AG10803 (cell line): ENCODE data around the gene LAMC3.
"Not testable (repeated sequence)": the region's sequence is repeated elsewhere in the genome, so short reads cannot be mapped to it uniquely, and the experiment has no call there.

Experiments used
- DNase-seq: peaks from one replicate; pipeline ENCODE4 v3.0.0; 2010; ENCODE audit warnings: low read depth
- H3K4me3 ChIP-seq: 2 replicates; pipeline ENCODE4 v1.5.1; 2011; ENCODE audit warnings: mild to moderate bottlenecking, low read length, control low read depth
- CTCF ChIP-seq: conservative IDR thresholded peaks from 2 replicates; pipeline ENCODE4 v1.5.1; 2011; ENCODE audit warnings: mild to moderate bottlenecking, low read length, control low read depth, inconsistent platforms

Gene LAMC3

GRCh38 chr9:130996676-130997394 is 12.1 kb upstream of the LAMC3 start:
- no peak overlapping the region for H3K4me3 ChIP-seq
- no peak for DNase-seq
- TF ChIP-seq CTCF = no peak

DNA sequence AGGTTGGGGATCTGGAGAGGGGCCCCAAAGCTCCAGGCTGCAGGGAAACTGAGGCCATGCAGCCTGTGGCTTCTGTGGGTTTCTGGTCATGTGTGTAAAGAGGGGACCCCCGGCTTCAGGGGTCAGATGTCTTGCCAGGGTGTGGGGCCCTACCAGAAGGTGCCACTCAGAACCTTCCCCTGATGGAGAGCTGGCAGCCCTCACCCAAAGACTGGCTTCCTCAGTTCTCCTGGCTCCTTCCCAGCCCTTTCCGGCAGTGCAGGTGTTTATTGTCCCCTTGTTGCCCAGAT is 11.6 kb upstream of the LAMC3 start:
- no peak overlapping the region for H3K4me3 ChIP-seq
- DNase-seq = no peak
- TF ChIP-seq CTCF = no peak

DNA sequence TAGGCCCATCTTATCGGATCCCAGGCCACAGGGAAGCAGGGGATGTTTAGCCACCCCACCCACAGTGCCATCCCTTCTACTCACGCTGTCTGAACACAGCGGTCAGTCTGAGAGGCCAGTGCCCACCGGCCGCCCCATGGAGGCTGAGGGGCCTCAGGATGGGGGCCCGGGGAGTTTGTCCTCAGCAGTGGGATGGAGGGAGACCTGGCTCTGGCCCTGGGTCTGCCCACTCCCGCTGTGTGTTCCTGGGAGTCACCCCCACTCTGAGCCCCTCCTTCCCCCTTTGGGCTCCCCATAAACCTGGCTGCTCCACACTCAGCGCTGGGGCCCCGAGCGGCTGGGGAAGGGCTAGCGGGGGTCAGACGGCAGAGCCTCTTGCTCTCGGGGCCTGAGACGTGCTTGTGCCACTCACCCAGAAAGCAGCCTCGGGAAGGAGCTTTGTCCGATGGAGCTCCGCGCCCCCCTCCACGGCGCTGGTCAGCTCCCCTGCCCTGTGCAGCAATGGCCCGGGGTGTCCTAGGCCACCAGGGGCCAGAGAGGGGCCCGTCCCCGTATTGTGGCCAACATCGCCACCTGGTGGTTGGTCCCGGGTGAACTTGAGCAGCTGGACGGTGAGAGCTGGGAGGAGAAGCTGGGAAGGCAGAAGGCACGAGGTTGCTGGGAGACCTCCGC is 10.9 kb upstream of the LAMC3 start:
- H3K4me3 ChIP-seq = no peak overlapping the region
- DNase-seq = peak; percentile 60
- TF ChIP-seq CTCF = peak; percentile 80

- TF ChIP-seq CTCF = no peak
- no peak for DNase-seq
- no peak overlapping the region for H3K4me3 ChIP-seq
Observed at GRCh38 chr9:130998597-130999244, 10.3 kb upstream of the LAMC3 start.

- DNase-seq = no peak
- no peak for TF ChIP-seq CTCF
- no peak overlapping the region for H3K4me3 ChIP-seq
Observed at GRCh38 chr9:130999245-130999623, 9.7 kb upstream of the LAMC3 start.

DNA sequence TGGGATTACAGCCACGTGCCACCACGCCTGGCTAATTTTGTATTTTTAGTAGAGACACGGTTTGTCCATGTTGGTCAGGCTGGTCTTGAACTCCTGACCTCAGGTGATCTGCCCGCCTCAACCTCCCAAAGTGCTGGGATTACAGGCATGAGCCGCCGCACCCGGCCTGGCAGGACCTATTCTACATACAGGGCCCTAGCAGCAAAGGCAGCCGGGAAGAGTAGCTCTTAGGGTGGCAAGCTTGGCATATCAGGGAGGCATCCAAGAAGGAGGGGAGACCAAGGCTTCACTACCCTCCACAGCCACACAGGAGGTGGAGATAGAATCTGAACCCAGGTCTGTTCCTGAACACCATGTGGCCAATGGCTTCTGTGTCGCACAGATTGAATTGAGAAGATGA is 8.4 kb upstream of the LAMC3 start:
- DNase-seq, H3K4me3 ChIP-seq: not testable (repeated sequence)

- TF ChIP-seq CTCF = no peak
- H3K4me3 ChIP-seq = no peak overlapping the region
- no peak for DNase-seq
Observed at GRCh38 chr9:131001021-131001420, 8.0 kb upstream of the LAMC3 start.
